ENCODE measurements around the gene NUMB.
"Not testable (repeated sequence)": the region's sequence is repeated elsewhere in the genome, so short reads cannot be mapped to it uniquely, and the experiment has no call there.

Gene NUMB

GRCh38 chr14:73457924-73458182, 493 bp downstream of the NUMB start:
- DNase-seq (ENCODE audit: low spot score in 2 of 2), result no peak
- no peak for ATAC-seq (ENCODE audit: low read depth)
- Mint-ChIP-seq H3K4me1 (peaks cover 29% of the 10 kb centered on the region), H3K9me3 (no peaks in the 10 kb centered on the region), H3K4me3 (peak overlapping the region; percentile 98), H3K27me3 (no peaks in the 10 kb centered on the region), H3K36me3 (peaks cover 7% of the 10 kb centered on the region), H3K27ac (peak overlapping the region; percentile 98)

DNA sequence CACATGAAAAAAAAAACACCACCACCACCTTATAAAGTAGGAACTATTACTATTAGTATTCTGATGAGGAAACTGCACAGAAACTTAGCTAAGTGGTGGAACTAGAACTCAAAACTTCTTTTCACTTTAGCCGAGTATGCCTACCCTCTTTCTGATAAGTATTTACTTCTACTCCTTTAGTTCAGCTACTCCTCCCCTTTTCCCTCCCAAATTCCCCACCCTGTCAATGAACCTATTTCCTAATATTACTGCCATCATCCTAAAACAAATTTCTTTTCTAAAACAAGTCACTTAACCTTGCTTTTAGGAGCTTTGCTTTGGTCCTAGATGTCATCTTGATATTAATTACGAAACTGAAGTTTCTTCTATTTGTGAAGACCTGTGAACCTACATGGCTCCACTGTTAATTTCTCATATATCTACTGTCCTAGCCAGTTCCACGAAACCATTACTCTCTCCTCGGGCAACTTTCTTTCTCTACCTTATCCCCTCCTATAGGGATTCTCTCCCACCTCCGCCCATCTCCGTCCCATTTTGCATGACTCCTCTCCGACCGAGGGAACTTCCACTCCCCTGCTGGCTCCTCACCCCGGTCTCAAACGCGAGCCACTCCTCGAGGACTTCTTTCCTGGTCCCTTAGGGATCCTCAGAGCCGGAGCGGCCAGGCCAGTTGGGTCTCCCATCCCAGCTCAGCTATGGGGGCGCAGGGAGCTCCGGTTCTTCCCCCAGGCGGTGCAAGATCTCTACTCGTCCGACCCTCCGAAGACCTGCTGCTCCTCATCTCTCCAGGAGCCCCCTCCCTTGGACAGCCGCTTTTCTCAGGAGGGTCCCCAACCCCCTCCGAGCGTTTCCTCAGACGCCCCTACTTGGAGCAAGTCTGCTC, 1.1 kb downstream of the NUMB start:
- Mint-ChIP-seq H3K27ac (peak overlapping the region; percentile 98), H3K4me1 (peaks cover 34% of the 10 kb centered on the region), H3K4me3 (peak overlapping the region; percentile 98)

GRCh38 chr14:73455294-73455693, 3.1 kb downstream of the NUMB start:
- no peaks in the 10 kb centered on the region for H3K27me3 Mint-ChIP-seq
- H3K4me1 Mint-ChIP-seq, result peaks cover 30% of the 10 kb centered on the region
- H3K9me3 Mint-ChIP-seq, result no peaks in the 10 kb centered on the region
- H3K36me3 Mint-ChIP-seq, result peaks cover 3% of the 10 kb centered on the region
- DNase-seq (ENCODE audit: low spot score in 2 of 2) (no peak), ATAC-seq (ENCODE audit: low read depth) (no peak)
- H3K4me3 Mint-ChIP-seq, result no peak overlapping the region
- peak overlapping the region; percentile 31 for H3K27ac Mint-ChIP-seq

More for the DNA sequence above, 1.1 kb downstream of the NUMB start:
- Mint-ChIP-seq H3K27me3 (no peaks in the 10 kb centered on the region), H3K9me3 (no peaks in the 10 kb centered on the region), H3K36me3 (peaks cover 7% of the 10 kb centered on the region)
- DNase-seq (ENCODE audit: low spot score in 2 of 2) (peak in 1 of 2 donors; percentile 22), ATAC-seq (ENCODE audit: low read depth) (no peak)

DNA sequence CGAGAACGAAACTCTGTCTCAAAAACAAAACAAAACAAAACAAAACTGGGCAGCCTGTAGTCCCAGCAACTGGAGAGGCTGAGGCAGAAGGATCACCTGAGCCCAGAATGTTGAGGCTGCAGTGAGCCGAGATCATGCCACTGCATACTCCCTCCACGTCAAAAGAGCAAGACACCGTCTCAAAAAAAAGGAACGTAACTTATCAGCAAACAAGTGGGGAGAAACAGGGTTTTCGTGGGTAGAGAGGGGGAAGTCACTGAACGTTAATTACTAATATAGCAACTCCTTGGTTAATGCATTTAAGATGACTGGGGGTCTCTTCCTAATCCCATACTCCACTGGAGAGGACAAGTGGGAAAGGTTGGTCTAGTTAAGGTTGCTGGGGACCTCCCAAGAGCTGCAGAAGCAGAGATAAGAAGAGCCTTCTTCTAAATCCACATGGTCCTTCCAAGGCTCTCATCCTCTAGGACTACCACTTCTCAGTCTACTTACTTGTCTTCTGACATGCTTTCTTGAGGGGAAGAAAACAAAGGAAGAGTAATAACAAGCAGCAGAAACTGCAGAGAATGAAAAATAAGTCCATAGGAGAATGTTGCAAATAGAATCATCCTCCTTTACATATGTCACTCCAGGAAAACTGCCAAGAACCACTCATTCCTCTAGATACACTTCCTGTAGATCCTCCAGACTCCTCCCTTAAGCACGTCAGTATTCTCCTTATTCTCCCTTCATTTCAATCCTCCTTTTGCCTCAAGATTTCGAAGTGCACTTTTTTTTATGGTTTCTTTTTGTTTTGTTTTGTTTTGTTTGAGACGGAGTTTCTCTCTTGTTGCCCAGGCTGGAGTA, 5.8 kb downstream of the NUMB start:
- peak overlapping the region; percentile 78 for H3K4me3 Mint-ChIP-seq
- no peak for DNase-seq (ENCODE audit: low spot score in 2 of 2)
- peak overlapping the region; percentile 79 for H3K27ac Mint-ChIP-seq
- no peaks in the 10 kb centered on the region for H3K9me3 Mint-ChIP-seq
- H3K36me3 Mint-ChIP-seq, result peaks cover 2% of the 10 kb centered on the region
- peak; percentile 71 for ATAC-seq (ENCODE audit: low read depth)
- H3K4me1 Mint-ChIP-seq, result peaks cover 27% of the 10 kb centered on the region
- H3K27me3 Mint-ChIP-seq, result no peaks in the 10 kb centered on the region

- no peaks in the 10 kb centered on the region for H3K9me3 Mint-ChIP-seq
- H3K4me3 Mint-ChIP-seq, result no peak overlapping the region
- no peak overlapping the region for H3K27ac Mint-ChIP-seq
- peaks cover 14% of the 10 kb centered on the region for H3K4me1 Mint-ChIP-seq
- DNase-seq (ENCODE audit: low spot score in 2 of 2) (no peak), ATAC-seq (ENCODE audit: low read depth) (no peak)
- no peaks in the 10 kb centered on the region for H3K27me3 Mint-ChIP-seq
- no peaks in the 10 kb centered on the region for H3K36me3 Mint-ChIP-seq
Measured at GRCh38 chr14:73443758-73444157, 14.6 kb downstream of the NUMB start.

DNA sequence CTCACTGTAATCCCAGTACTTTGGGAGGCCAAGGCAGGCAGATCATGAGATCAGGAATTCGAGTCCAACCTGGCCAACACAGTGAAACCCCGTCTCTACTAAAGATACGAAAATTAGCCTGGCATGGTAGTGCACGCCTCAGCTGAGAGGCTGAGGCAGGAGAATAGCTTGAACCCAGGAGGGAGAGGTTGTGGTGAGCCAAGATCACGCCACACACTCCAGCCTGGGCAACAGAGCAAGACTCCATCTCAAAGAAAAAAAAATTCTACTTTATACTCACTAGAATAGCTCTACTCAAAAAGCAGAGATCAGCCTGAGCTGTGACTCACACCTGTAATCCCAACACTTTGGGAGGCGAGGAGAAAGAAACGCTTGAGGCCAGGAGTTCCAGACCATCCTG, 17.1 kb downstream of the NUMB start:
- ATAC-seq (ENCODE audit: low read depth), result no peak
- no peak overlapping the region for H3K27ac Mint-ChIP-seq

GRCh38 chr14:73438993-73439392, 19.4 kb downstream of the NUMB start:
- Mint-ChIP-seq H3K27me3 (no peaks in the 10 kb centered on the region), H3K27ac (no peak overlapping the region), H3K9me3 (no peaks in the 10 kb centered on the region), H3K4me3 (no peak overlapping the region), H3K36me3 (peaks cover 3% of the 10 kb centered on the region), H3K4me1 (peaks cover 19% of the 10 kb centered on the region)
- no peak for ATAC-seq (ENCODE audit: low read depth)
- DNase-seq (ENCODE audit: low spot score in 2 of 2), result no peak

More for the DNA sequence above, 17.1 kb downstream of the NUMB start:
- no peak for DNase-seq (ENCODE audit: low spot score in 2 of 2)
- Mint-ChIP-seq H3K4me3 (no peak overlapping the region), H3K9me3 (no peaks in the 10 kb centered on the region), H3K27me3 (no peaks in the 10 kb centered on the region), H3K4me1 (peaks cover 14% of the 10 kb centered on the region), H3K36me3 (peaks cover 3% of the 10 kb centered on the region)

- peaks cover 3% of the 10 kb centered on the region for H3K36me3 Mint-ChIP-seq
- no peak for DNase-seq (ENCODE audit: low spot score in 2 of 2)
- ATAC-seq (ENCODE audit: low read depth), result no peak
- no peak overlapping the region for H3K4me3 Mint-ChIP-seq
- H3K27ac Mint-ChIP-seq, result no peak overlapping the region
- H3K4me1 Mint-ChIP-seq, result peaks cover 18% of the 10 kb centered on the region
- H3K27me3 Mint-ChIP-seq, result no peaks in the 10 kb centered on the region
- no peaks in the 10 kb centered on the region for H3K9me3 Mint-ChIP-seq
Measured at GRCh38 chr14:73437206-73437605, 21.1 kb downstream of the NUMB start.

GRCh38 chr14:73432124-73432523, 26.2 kb downstream of the NUMB start:
- Mint-ChIP-seq H3K4me1 (peaks cover 17% of the 10 kb centered on the region), H3K27ac (no peak overlapping the region), H3K4me3 (no peak overlapping the region), H3K27me3 (no peaks in the 10 kb centered on the region), H3K9me3 (no peaks in the 10 kb centered on the region), H3K36me3 (peaks cover 3% of the 10 kb centered on the region)
- no peak for DNase-seq (ENCODE audit: low spot score in 2 of 2)
- ATAC-seq (ENCODE audit: low read depth), result no peak

- ATAC-seq (ENCODE audit: low read depth) (no peak), DNase-seq (ENCODE audit: low spot score in 2 of 2) (no peak)
- peaks cover 3% of the 10 kb centered on the region for H3K36me3 Mint-ChIP-seq
- H3K27me3 Mint-ChIP-seq, result no peaks in the 10 kb centered on the region
- peak overlapping the region; percentile 86 for H3K27ac Mint-ChIP-seq
- no peak overlapping the region for H3K4me3 Mint-ChIP-seq
- H3K9me3 Mint-ChIP-seq, result no peaks in the 10 kb centered on the region
- H3K4me1 Mint-ChIP-seq, result peaks cover 21% of the 10 kb centered on the region
Measured at GRCh38 chr14:73428353-73428824, 30.0 kb downstream of the NUMB start.

- peaks cover 3% of the 10 kb centered on the region for H3K36me3 Mint-ChIP-seq
- H3K4me1 Mint-ChIP-seq, result peaks cover 20% of the 10 kb centered on the region
- H3K9me3 Mint-ChIP-seq, result no peaks in the 10 kb centered on the region
- no peaks in the 10 kb centered on the region for H3K27me3 Mint-ChIP-seq
- ATAC-seq (ENCODE audit: low read depth) (no peak), DNase-seq (ENCODE audit: low spot score in 2 of 2) (no peak)
- H3K4me3 Mint-ChIP-seq, result no peak overlapping the region
- H3K27ac Mint-ChIP-seq, result peak overlapping the region; percentile 86
Measured at GRCh38 chr14:73427516-73428264, 30.7 kb downstream of the NUMB start.

DNA sequence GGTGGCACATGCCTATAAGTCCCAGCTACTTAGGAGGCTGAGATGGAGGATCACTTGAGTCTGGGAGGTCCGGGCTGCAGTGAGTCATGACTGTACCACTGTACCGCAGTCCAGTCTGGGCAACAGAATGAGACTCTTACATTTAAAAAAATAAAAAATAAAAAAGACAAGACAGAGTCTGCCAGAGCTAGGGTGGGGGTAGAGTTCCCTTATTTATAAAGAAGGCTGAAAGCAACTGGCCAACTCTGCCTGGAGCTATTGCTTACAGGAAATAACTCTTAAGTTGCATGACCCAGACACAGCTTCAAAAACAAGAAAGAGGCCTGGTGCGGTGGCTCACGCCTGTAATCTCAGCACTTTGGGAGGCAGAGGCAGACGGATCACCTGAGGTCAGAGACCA, 31.5 kb downstream of the NUMB start:
- no peak for DNase-seq (ENCODE audit: low spot score in 2 of 2)
- Mint-ChIP-seq H3K4me3 (no peak overlapping the region), H3K36me3 (peaks cover 7% of the 10 kb centered on the region), H3K27ac (peak overlapping the region; percentile 86), H3K27me3 (no peaks in the 10 kb centered on the region), H3K9me3 (no peaks in the 10 kb centered on the region), H3K4me1 (peaks cover 25% of the 10 kb centered on the region)
- peak; percentile 47 for ATAC-seq (ENCODE audit: low read depth)

DNA sequence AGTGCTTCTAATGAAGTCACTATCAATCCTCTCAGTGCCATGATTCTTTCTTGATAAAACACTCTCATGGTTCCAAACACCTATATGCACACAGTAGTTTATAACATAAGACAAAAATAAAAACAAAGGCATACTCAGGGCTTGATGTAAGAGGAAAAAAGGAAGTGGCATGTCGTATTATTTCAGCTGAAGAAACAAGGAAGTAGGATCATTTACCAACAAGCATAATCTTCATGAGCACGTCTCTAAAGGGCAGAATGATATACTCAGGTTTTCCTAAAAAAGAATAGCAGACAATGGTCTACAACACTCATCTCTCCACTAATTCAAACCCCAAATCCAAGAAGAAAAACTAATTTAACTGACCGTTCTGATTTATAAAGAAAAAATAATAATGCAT, 33.9 kb downstream of the NUMB start:
- peaks cover 25% of the 10 kb centered on the region for H3K4me1 Mint-ChIP-seq
- DNase-seq (ENCODE audit: low spot score in 2 of 2) (no peak), ATAC-seq (ENCODE audit: low read depth) (peak; percentile 87)
- H3K27me3 Mint-ChIP-seq, result no peaks in the 10 kb centered on the region
- peak overlapping the region; percentile 90 for H3K27ac Mint-ChIP-seq
- peak overlapping the region; percentile 80 for H3K4me3 Mint-ChIP-seq
- H3K9me3 Mint-ChIP-seq, result no peaks in the 10 kb centered on the region
- peaks cover 17% of the 10 kb centered on the region for H3K36me3 Mint-ChIP-seq

- H3K9me3 Mint-ChIP-seq; H3K27ac Mint-ChIP-seq; H3K27me3 Mint-ChIP-seq; ATAC-seq (ENCODE audit: low read depth); DNase-seq (ENCODE audit: low spot score in 2 of 2); H3K4me3 Mint-ChIP-seq: not testable (repeated sequence)
- H3K4me1 Mint-ChIP-seq, result peaks cover 22% of the 10 kb centered on the region
- peaks cover 15% of the 10 kb centered on the region for H3K36me3 Mint-ChIP-seq
Measured at GRCh38 chr14:73423092-73423491, 35.3 kb downstream of the NUMB start.

All from memory B cell (primary cell).